C4-2B (cell line): ENCODE measurements around the gene GABRR1.

Experiments used
- ZFX ChIP-seq: fragments of 450-650 bp; IDR thresholded peaks from 2 replicates; pipeline ENCODE4 v1.6.1; 2017
- TF ChIP-seq, protein P1 (sequence below): fragments of 450-650 bp; conservative IDR thresholded peaks from 2 replicates; pipeline ENCODE4 v1.5.1; 2017; ENCODE audit warnings: mild to moderate bottlenecking

DNA sequence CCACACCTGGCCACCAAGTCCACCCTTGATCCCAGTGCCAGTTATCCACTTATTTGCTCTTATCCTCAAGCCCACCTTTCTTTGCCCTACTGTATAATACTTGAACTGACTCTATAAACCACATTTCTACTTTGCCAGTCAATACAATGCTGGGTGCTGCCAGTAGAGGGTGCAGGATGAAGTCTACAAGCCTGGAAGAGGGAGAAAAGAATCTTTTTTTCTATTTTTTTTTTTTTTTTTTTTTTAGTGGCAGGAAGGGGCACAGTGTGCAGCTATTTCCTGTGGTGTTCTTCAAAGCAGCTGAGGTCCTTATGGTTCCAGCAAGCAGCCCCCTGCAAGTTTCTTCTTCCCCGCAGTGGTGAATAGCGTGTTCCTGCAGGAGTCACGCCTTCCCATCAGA, 22.2 kb upstream of the GABRR1 start:
- TF ChIP-seq, protein P1, sequence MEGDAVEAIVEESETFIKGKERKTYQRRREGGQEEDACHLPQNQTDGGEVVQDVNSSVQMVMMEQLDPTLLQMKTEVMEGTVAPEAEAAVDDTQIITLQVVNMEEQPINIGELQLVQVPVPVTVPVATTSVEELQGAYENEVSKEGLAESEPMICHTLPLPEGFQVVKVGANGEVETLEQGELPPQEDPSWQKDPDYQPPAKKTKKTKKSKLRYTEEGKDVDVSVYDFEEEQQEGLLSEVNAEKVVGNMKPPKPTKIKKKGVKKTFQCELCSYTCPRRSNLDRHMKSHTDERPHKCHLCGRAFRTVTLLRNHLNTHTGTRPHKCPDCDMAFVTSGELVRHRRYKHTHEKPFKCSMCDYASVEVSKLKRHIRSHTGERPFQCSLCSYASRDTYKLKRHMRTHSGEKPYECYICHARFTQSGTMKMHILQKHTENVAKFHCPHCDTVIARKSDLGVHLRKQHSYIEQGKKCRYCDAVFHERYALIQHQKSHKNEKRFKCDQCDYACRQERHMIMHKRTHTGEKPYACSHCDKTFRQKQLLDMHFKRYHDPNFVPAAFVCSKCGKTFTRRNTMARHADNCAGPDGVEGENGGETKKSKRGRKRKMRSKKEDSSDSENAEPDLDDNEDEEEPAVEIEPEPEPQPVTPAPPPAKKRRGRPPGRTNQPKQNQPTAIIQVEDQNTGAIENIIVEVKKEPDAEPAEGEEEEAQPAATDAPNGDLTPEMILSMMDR = peak; percentile 10
- no peak for TF ChIP-seq ZFX
